Astrocyte (in vitro differentiated cells and primary cell): ENCODE measurements around the gene FUT8. TPM values are rescaled to one million over a fixed set of nuclear protein-coding genes. Genes with fewer than 3 reads are reported as not detected.
A peak's percentile ranks its signal among the peaks of the same experiment; 100 is the strongest.

Experiments
- DNase-seq: peaks from one replicate; pipeline ENCODE4 v3.0.0-alpha.2; 2010; ENCODE audit warnings: low read depth
- FAIRE-seq: peaks from 2 replicates; lab custom pipeline; 2011; peaks lifted over from hg19 to GRCh38; lab: Jason Lieb, UNC
- H2AFZ ChIP-seq: 2 replicates; pipeline ENCODE4 v1.6.0; 2012; ENCODE audit warnings: low read depth, low read length, inconsistent platforms
- H3K27ac ChIP-seq: 2 replicates; pipeline ENCODE4 v1.5.1; 2011; ENCODE audit warnings: low read depth, low read length, inconsistent platforms
- H3K27me3 ChIP-seq: 2 replicates; pipeline ENCODE4 v1.6.0; 2011; ENCODE audit warnings: low read length, inconsistent platforms; ENCODE audit not compliant: insufficient read depth
- H3K36me3 ChIP-seq: 2 replicates; pipeline ENCODE4 v1.5.1; 2011; ENCODE audit warnings: low read length, inconsistent platforms; ENCODE audit not compliant: insufficient read depth
- H3K4me1 ChIP-seq: 2 replicates; pipeline ENCODE4 v1.5.1; 2011; ENCODE audit warnings: low read length, inconsistent platforms; ENCODE audit not compliant: insufficient read depth
- H3K4me2 ChIP-seq: 2 replicates; pipeline ENCODE4 v1.6.0; 2012; ENCODE audit warnings: low read length, inconsistent platforms
- H3K4me3 ChIP-seq: 2 replicates; pipeline ENCODE4 v1.5.1; 2011; ENCODE audit warnings: low read depth, mild to moderate bottlenecking, low read length, inconsistent platforms; ENCODE audit not compliant: insufficient read depth
- H3K79me2 ChIP-seq: 2 replicates; pipeline ENCODE4 v1.6.0; 2012; ENCODE audit warnings: mild to moderate bottlenecking, low read length, inconsistent platforms; ENCODE audit not compliant: insufficient read depth
- H3K9ac ChIP-seq: 2 replicates; pipeline ENCODE4 v1.6.0; 2012; ENCODE audit warnings: mild to moderate bottlenecking, low read length, inconsistent platforms
- H3K9me3 ChIP-seq: 2 replicates; pipeline ENCODE4 v1.5.1; 2012; ENCODE audit warnings: low read depth, mild to moderate bottlenecking, low read length, inconsistent platforms; ENCODE audit not compliant: insufficient read depth
- H4K20me1 ChIP-seq: 2 replicates; pipeline ENCODE4 v1.6.0; 2012; ENCODE audit warnings: low read length, inconsistent platforms; ENCODE audit not compliant: insufficient read depth
- H3K27ac Mint-ChIP-seq: one replicate; pipeline ENCODE4 v1.8.0; 2021; ENCODE audit warnings: mild to moderate bottlenecking, mixed read lengths; ENCODE audit not compliant: unreplicated experiment
- H3K27me3 Mint-ChIP-seq: one replicate; pipeline ENCODE4 v1.8.0; 2021; ENCODE audit warnings: low read depth, mixed read lengths; ENCODE audit not compliant: unreplicated experiment
- H3K36me3 Mint-ChIP-seq: one replicate; pipeline ENCODE4 v1.8.0; 2021; ENCODE audit warnings: low read depth, mixed read lengths; ENCODE audit not compliant: unreplicated experiment
- H3K4me1 Mint-ChIP-seq: one replicate; pipeline ENCODE4 v1.8.0; 2021; ENCODE audit warnings: low read depth, mixed read lengths; ENCODE audit not compliant: unreplicated experiment
- H3K4me3 Mint-ChIP-seq: one replicate; pipeline ENCODE4 v1.8.0; 2021; ENCODE audit warnings: mild to moderate bottlenecking, moderate library complexity, mixed read lengths; ENCODE audit not compliant: unreplicated experiment
- H3K9me3 Mint-ChIP-seq: one replicate; pipeline ENCODE4 v1.8.0; 2021; ENCODE audit warnings: mild to moderate bottlenecking, mixed read lengths; ENCODE audit not compliant: unreplicated experiment
- EZH2 ChIP-seq: IDR thresholded peaks from 2 replicates; pipeline ENCODE4 v1.6.1; 2012; ENCODE audit warnings: mild to moderate bottlenecking, low read length, inconsistent platforms; ENCODE audit not compliant: insufficient read depth
- total RNA-seq: library from RNA; stranded (reverse); gene quantifications from 2 replicates; pipeline ENCODE4 v1.2.1, GENCODE V29; 2021
- TF ChIP-seq, protein P1 (sequence below): IDR thresholded peaks from 2 replicates; pipeline ENCODE4 v1.5.1; 2011; ENCODE audit warnings: low read depth, mild to moderate bottlenecking, inconsistent platforms, low read length, moderate library complexity; ENCODE audit not compliant: insufficient read depth

Gene FUT8
- total RNA-seq, 1 donor from 2014 or later, result 52.7 TPM

GRCh38 chr14:65431951-65432350 lies 19.4 kb downstream of the FUT8 start:
- DNase-seq (peak; percentile 71), FAIRE-seq (no peak)
- no peaks in the 10 kb centered on the region for H3K9me3 ChIP-seq
- peak overlapping the region; percentile 18 for H3K4me2 ChIP-seq
- Mint-ChIP-seq H3K4me1 (peaks cover 40% of the 10 kb centered on the region), H3K27ac (peak overlapping the region; percentile 86), H3K27me3 (no peaks in the 10 kb centered on the region), H3K9me3 (no peaks in the 10 kb centered on the region), H3K36me3 (peaks cover 2% of the 10 kb centered on the region), H3K4me3 (no peak overlapping the region)
- H3K36me3 ChIP-seq, result no peaks in the 10 kb centered on the region
- TF ChIP-seq, protein P1, sequence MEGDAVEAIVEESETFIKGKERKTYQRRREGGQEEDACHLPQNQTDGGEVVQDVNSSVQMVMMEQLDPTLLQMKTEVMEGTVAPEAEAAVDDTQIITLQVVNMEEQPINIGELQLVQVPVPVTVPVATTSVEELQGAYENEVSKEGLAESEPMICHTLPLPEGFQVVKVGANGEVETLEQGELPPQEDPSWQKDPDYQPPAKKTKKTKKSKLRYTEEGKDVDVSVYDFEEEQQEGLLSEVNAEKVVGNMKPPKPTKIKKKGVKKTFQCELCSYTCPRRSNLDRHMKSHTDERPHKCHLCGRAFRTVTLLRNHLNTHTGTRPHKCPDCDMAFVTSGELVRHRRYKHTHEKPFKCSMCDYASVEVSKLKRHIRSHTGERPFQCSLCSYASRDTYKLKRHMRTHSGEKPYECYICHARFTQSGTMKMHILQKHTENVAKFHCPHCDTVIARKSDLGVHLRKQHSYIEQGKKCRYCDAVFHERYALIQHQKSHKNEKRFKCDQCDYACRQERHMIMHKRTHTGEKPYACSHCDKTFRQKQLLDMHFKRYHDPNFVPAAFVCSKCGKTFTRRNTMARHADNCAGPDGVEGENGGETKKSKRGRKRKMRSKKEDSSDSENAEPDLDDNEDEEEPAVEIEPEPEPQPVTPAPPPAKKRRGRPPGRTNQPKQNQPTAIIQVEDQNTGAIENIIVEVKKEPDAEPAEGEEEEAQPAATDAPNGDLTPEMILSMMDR, result no peak
- no peak for TF ChIP-seq EZH2
- H3K27me3 ChIP-seq, result no peaks in the 10 kb centered on the region
- H3K4me1 ChIP-seq, result peaks cover 21% of the 10 kb centered on the region
- H3K27ac ChIP-seq, result peak overlapping the region; percentile 47
- no peak overlapping the region for H3K4me3 ChIP-seq
- no peak overlapping the region for H2AFZ ChIP-seq
- H3K79me2 ChIP-seq, result peaks cover 97% of the 10 kb centered on the region
- H4K20me1 ChIP-seq, result peaks cover 5% of the 10 kb centered on the region
- peak overlapping the region; percentile 26 for H3K9ac ChIP-seq

DNA sequence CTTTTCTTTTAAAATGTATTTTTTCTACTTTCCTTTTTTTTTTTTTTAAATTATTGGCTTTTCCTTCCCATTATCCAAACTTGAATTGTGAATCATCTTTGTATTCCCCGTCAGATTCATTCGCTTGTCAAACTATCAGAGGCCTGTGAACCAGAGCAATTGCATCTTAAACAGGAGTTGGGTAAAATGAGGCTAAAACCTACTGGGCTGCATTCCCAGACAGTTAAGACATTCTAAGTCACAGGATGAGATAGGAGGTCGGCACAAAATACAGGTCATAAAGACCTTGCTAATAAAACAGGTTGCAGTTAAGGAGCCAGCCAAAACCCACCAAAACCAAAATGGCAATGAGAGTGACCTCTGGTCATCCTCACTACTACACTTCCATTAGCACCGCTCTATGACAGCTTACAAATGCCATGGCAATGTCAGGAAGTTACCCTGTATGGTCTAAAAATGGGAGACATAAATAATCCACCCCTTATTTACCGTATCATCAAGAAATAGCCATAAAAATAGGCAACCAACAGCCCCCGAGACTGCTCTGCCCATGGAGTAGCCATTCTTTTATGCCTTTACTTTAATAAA lies 19.9 kb downstream of the FUT8 start:
- Histone ChIP-seq H3K27ac (peak overlapping the region; percentile 47), H4K20me1 (peaks cover 5% of the 10 kb centered on the region), H3K9ac (no peak overlapping the region), H3K4me1 (peaks cover 21% of the 10 kb centered on the region), H3K79me2 (peaks cover 97% of the 10 kb centered on the region), H2AFZ (no peak overlapping the region), H3K27me3 (no peaks in the 10 kb centered on the region), H3K4me3 (no peak overlapping the region), H3K36me3 (no peaks in the 10 kb centered on the region), H3K9me3 (no peaks in the 10 kb centered on the region), H3K4me2 (peak overlapping the region; percentile 28)
- Mint-ChIP-seq H3K27me3 (no peaks in the 10 kb centered on the region), H3K27ac (peak overlapping the region; percentile 96), H3K4me3 (no peak overlapping the region), H3K36me3 (no peaks in the 10 kb centered on the region), H3K4me1 (peaks cover 40% of the 10 kb centered on the region), H3K9me3 (no peaks in the 10 kb centered on the region)
- DNase-seq, result peak; percentile 72
- TF ChIP-seq, protein P1, result no peak
- no peak for TF ChIP-seq EZH2
- FAIRE-seq, result no peak

- Histone ChIP-seq H3K4me3 (no peak overlapping the region), H3K9me3 (no peaks in the 10 kb centered on the region), H4K20me1 (peaks cover 8% of the 10 kb centered on the region), H3K27me3 (no peaks in the 10 kb centered on the region), H2AFZ (no peak overlapping the region), H3K36me3 (no peaks in the 10 kb centered on the region), H3K79me2 (peaks cover 97% of the 10 kb centered on the region), H3K4me1 (peaks cover 21% of the 10 kb centered on the region), H3K9ac (no peak overlapping the region), H3K27ac (peak overlapping the region; percentile 47), H3K4me2 (no peak overlapping the region)
- H3K9me3 Mint-ChIP-seq, result no peaks in the 10 kb centered on the region
- peaks cover 43% of the 10 kb centered on the region for H3K4me1 Mint-ChIP-seq
- FAIRE-seq (no peak), DNase-seq (no peak)
- no peak overlapping the region for H3K4me3 Mint-ChIP-seq
- TF ChIP-seq, protein P1, result no peak
- no peak for TF ChIP-seq EZH2
- no peaks in the 10 kb centered on the region for H3K27me3 Mint-ChIP-seq
- peak overlapping the region; percentile 96 for H3K27ac Mint-ChIP-seq
- H3K36me3 Mint-ChIP-seq, result no peaks in the 10 kb centered on the region
Measured at GRCh38 chr14:65433157-65433556, 20.6 kb downstream of the FUT8 start.
